ENCODE measurements around the gene BTBD9.

BTBD9 gene

GRCh38 chr6:38169977-38170526, 469.7 kb downstream of the BTBD9 start:
- no peak for DNase-seq

GRCh38 chr6:38169221-38169976, 470.3 kb downstream of the BTBD9 start:
- no peak for DNase-seq

GRCh38 chr6:38168699-38169098, 471.0 kb downstream of the BTBD9 start:
- no peak for DNase-seq

DNA sequence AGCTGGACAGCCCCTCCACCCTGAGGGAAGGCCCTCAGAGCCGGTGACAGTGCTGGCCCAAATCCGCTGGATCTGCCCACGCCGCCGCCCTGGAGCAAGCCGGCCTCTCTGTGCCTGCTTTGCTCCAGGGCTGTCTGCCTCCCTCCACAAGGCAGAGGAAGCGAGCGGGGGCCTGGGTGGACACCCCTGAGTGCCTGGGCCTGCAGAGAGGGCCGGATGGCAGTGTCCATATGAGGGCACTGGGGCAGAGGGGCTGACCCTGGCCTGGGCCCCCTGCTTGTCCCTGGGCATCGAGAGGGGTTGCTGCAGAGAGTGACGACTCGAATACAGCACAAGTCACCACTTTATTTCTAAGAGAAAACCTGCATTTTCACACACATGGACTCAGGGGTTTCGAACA, 471.6 kb downstream of the BTBD9 start:
- no peak for DNase-seq

DNA sequence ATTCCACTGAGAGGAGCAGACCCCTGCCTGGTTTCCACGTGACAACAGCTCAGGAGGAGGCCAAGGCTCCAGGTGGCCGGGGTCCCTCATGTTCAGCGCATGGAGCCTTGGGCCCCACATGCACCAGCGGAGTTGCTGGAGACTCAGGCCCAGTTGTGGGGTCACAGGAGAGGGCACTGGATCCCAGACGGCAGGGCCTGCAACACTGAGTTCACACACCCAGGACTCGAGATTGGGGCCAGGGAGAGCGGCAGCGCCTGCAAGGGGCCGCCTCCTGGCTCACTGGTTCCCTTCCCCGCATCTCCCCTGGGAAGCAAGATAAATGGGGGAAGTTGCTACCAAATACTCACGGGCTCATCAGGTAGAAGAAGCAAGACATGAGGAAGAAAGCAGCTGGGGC, 472.1 kb downstream of the BTBD9 start:
- no peak for DNase-seq

DNA sequence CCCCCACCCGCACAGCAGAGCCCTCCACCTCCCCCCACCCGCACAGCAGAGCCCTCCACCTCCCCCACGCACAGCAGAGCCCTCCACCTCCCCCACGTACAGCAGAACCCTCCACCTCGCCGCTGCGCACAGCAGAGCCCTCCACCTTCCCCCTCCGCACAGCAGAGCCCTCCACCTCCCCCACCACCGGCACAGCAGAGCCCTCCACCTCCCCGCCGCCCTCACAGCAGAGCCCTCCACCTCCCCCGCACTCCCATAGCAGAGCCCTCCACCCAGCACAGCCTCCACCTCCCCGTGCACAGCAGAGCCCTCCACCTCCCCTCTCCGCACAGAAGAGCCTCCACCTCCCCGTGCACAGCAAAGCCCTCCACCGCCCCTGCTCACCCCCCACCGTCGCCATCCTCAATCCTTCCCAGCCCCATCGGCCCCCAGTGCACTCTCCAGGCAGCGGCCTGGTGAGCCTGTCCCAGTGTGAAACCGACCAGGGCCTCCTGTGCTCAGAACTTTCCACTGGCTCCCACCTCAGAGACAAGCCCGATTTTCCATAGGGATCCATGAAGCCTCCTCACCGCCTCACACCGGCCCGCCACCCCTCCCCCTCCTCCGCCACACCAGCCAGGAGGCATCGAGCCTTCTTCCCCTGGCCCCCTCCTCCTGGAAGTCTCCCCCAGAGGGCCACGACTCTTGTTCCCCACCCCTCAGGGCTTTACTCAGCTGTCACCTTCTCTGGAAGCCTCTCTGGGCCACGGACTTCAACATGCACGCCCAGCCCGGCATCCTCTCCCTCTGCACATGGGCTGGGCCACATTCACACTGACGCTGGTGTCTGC, 473.1 kb downstream of the BTBD9 start:
- no peak for DNase-seq

DNA sequence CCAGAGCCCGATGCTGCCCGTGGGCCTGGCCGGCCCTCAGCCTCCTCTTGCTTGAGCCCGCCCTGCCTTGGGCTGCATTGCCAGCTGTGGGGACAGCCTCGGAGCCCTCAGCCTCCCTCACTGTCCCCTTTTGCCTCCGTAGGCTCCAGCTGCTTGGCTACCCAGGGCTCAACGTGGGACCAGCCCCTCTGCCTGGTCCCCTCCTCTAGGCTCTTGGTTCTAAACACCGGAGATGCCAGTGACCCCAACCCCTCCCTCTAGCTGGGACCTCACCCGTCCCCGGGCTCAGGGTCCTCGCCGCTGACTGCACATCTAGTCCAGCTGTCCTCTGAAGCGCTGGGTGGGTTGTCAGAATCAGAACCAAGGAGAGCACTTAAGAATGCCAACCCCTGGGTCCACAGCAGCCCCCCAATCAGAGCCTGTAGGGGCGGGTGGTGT, 475.0 kb downstream of the BTBD9 start:
- DNase-seq = no peak

- no peak for DNase-seq
These were observed 475.6 kb downstream of the BTBD9 start for GRCh38 chr6:38164131-38164481.

GRCh38 chr6:38163186-38164130, 476.3 kb downstream of the BTBD9 start:
- DNase-seq = no peak

- no peak for DNase-seq
These were observed 477.1 kb downstream of the BTBD9 start for GRCh38 chr6:38162493-38163185.

GRCh38 chr6:38161754-38162492, 477.8 kb downstream of the BTBD9 start:
- no peak for DNase-seq

DNA sequence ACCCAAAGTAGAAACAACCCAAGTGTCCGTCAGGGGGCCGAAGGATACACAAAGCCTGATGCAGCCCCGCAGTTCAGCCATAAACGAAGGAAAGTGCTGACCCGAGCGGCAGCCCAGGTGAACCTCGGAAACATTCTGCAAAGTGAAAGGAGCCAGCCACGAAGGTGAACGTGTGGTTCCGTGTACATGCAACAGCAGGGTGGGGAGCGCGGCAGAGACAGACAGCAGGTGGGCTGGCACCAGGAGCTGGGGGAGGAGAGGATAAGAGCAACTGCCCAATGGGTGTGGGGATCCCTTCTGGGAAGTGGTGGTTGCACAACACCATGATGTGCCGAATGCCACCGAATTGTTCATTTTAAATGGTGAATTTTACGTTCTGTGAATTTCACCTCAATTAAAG, 478.4 kb downstream of the BTBD9 start:
- no peak for DNase-seq

DNA sequence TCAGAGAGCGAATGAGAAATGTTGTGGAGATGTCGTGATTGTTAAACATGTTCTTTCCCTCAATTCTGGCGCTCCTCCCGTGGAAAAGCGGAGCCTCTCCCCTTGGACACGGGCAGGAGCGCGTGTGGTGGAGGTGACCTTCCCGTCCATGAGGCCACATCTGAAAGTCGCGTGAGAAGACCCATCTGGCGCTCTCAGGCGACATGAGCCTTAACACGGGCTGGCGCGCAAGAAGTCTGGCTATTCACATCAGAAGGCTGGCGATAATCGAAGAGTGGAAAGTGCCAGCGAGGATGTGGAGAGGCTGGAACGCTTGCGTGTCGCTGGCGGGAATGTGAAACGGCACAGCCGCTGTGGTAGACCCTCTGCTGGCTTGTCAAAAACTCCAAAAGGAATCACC, 478.9 kb downstream of the BTBD9 start:
- DNase-seq = no peak

DNA sequence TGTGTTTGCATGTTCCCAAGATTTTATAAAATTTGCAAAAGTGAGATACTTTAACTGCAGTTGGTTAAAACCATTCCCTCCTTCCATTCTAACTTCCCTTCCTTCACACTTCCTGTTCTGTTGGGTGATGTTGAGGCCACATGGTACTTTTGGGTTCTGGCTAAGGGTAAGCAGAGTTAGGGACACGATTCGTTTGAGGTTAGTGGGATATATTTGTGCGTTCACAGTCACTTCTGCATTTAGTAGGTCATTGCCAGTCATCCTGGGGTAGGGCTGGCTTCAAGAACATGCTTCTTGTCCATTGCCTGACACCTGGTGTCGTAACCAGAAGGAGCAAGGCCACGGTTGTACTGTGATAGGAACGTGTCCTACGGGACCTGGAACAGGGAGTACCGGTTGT, 480.1 kb downstream of the BTBD9 start:
- no peak for DNase-seq

- DNase-seq = no peak
These were observed 480.9 kb downstream of the BTBD9 start for GRCh38 chr6:38158762-38159350.

DNA sequence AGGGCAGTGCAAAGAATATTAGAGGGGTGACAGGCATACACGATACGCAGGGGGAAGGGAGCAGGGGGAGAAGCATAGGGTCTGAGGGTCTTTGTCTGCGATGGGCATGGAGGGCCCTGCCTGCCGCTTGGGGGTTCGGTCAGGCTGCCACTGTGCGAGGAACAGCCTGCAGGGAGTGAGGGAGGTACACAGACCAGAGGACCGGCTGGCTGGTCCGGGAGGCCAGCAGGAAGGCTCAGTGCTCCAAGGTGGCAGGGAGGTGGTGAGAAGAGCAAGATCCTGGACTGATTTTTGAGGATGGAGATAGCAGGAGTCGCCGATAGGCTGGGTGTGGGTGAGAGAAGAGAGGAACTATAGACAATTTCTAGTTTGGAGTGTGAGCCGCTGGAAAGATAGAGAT, 481.8 kb downstream of the BTBD9 start:
- no peak for DNase-seq

DNA sequence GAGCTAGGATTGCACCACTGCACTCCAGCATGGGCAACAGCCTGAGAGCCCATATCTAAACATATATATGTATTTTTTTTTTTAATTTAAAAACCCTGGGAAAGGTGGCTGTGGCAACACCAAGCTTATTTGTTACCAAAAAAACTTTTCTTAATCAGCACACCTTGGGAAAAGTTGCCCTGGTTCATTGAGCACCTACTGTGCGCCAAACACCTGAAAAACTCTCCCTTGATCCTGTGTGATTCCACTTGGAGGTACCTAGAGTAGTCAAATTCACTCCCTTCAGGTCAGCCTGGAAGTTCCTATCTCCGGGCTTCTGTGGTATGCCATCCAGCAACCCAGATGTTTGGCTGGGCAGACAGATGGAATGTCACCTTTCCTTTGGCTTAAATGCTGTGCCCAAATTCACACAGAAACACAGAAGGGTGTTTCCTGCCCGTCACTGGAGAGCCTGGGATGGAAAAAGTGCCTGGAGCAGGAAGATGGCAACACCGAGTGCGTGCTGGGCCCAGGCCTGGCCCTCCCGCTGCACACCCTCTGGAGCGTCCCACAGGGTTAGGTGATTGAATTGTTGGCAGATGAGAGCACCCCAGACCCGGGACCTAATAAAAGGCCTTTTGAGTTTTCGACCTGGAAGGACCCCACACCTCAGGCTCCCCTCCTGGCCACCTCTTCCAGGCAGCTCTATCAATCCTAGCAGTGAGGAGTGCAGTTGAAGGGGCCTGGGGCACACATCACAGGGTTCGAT, 482.7 kb downstream of the BTBD9 start:
- no peak for DNase-seq

DNA sequence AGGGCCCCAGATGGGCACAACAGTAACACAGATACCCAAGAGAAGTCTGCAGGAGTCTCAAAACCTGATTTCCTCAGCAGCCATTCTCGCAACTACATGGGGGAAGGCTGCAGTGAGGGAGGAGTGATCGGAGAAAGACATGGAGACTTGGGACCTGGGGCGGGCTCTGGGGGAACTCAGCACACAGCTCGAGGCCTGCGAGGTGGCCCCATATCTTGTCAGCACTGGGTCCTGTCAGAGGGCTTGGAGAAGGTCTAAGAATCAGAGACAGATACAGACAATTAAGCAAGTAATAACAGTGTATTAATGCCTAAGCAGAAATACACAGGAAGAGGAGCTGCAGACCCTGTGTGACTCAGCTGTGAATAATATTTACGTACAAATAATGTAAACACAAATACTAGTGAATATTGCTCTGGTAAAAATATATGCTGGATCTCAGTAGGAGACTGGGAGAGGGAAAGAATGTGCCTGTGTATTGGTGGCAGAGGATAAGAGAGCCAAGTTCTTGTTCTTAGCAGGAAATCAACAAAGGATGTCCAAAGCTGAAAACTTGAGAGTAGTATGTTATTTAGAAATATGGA, 484.0 kb downstream of the BTBD9 start:
- no peak for DNase-seq

GRCh38 chr6:38155144-38155543, 484.6 kb downstream of the BTBD9 start:
- no peak for DNase-seq

DNA sequence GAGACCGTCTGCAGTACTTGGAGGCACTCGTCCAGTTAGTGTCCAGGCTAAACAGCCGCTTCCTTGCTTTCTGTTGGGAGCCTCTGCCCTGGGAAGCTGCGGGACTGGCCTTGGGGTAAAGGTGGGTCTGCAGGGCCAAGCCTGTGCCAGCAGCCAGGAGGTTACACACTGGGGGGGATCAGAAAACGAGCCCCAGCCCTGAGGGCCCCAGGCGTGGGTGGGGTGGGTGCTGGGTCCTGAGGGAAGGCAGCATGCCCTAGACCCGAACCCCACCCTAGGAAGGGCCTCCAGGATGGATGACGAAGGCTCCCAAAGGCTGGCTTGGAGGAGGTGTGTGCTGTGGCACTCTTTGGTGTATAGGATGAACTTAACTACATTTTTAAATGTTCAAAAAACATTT, 485.0 kb downstream of the BTBD9 start:
- no peak for DNase-seq
